Psoas muscle (tissue), 8 donors: ENCODE measurements around the gene CFAP46. TPM values are rescaled to one million over a fixed set of nuclear protein-coding genes. Genes with fewer than 3 reads are reported as not detected.

Source experiments
- ATAC-seq, 4 donors: fragments of 200-7000 bp; cut with Tn5 transposase; one replicate each; pipeline ENCODE4 v1.9.1; 2020; ENCODE audit warnings: moderate library complexity in 3 of 4, mild to moderate bottlenecking in 2 of 4
- DNase-seq, 2 donors: peaks; one replicate each; pipeline ENCODE4 v3.0.0-alpha.2; 2020
- H3K27ac ChIP-seq: fragments of 200-600 bp; one replicate; pipeline ENCODE4 v1.8.0; 2022
- H3K27me3 ChIP-seq, 3 donors: fragments of 200-600 bp in 1 of 3; one replicate each; pipeline versions ENCODE4 v1.6.1 to v1.8.0; 2013 to 2022; ENCODE audit warnings: low read length in 2 of 3, mild to moderate bottlenecking in 2 of 3, moderate library complexity in 1 of 3; ENCODE audit not compliant: insufficient read depth in 3 of 3
- H3K36me3 ChIP-seq, 2 donors: fragments of 200-600 bp in 1 of 2; one replicate each; pipeline versions ENCODE4 v1.6.1 to v1.8.0; 2013 to 2022; ENCODE audit warnings: low read depth in 1 of 2, mild to moderate bottlenecking in 1 of 2, moderate library complexity in 1 of 2; ENCODE audit not compliant: insufficient read depth in 1 of 2
- H3K4me1 ChIP-seq: fragments of 200-600 bp; one replicate; pipeline ENCODE4 v1.8.0; 2022
- H3K4me3 ChIP-seq: fragments of 200-600 bp; one replicate; pipeline ENCODE4 v1.8.0; 2022; ENCODE audit warnings: mild to moderate bottlenecking
- H3K9me3 ChIP-seq: fragments of 200-600 bp; one replicate; pipeline ENCODE4 v1.8.0; 2022
- CTCF ChIP-seq: fragments of 200-600 bp; IDR thresholded peaks from one replicate; pipeline ENCODE4 v1.8.0; 2022; ENCODE audit warnings: antibody characterized with exemption
- WGBS, 3 donors: extraction: QIAGEN DNeasy Blood & Tissue Kit; methylation state at CpG; one replicate each; pipeline versions ENCODE4 v1.1.6 to v1.1.7; 2013; 5-methylcytosine and 5-hydroxymethylcytosine counted together
- intact Hi-C, 2 donors: fragments of 100-400 bp; cut with DNase I; formaldehyde crosslinking; loops; one replicate each; pipeline versions ENCODE4 v1.11.0 to v1.14.2; 2022
- polyA plus RNA-seq, 3 donors: library from polyadenylated mRNA; stranded (reverse); fragments of 200-250 nt; gene quantifications; one replicate each; pipeline ENCODE4 v1.2.3, GENCODE V29; 2013
- total RNA-seq, 4 donors: library from RNA; stranded (reverse); fragmentation: NEBNext Ultra II Directional in 2 of 4; extraction: Animal tissue kit (Norgen Biotek cat#: 25700) in 2 of 4; gene quantifications; one replicate each; pipeline versions ENCODE4 v1.2.1 to v1.2.4, GENCODE V29; 2021 to 2023
- donor health status: healthy with polysubstance abuse.
- donor health status: DM: no; HTN: no; CAD: no; lungs with moderate emphysema.
- donor health status: Bipolar disorder and iron deficiency.
- donor health status: healthy.
- donor health status: DM: yes; HTN: yes; CAD: no.
- donor health status: DM: no; HTN: no; CAD: no.
- donor health status: DM: no; HTN: no; CAD: no.
- donor health status: DM: yes; HTN: yes; CAD: no.

Gene CFAP46
- total and polyA plus RNA-seq, 7 donors, result 3.9 to 25.4 (median 13.8) TPM

GRCh38 chr10:132910186-132910880 is 32.0 kb downstream of the CFAP46 start:
- WGBS, 3 donors, result 40 to 45% (median 41%) methylated on average over 28 of the region's 28 CpGs
- H3K4me3 ChIP-seq, result no peak overlapping the region
- no peaks in the 10 kb centered on the region for H3K9me3 ChIP-seq
- H3K27me3 ChIP-seq, result peaks cover 0 to 60% (median 8%) of the 10 kb centered on the region in 3 donors
- H3K4me1 ChIP-seq, result no peaks in the 10 kb centered on the region
- no peak overlapping the region for H3K27ac ChIP-seq
- TF ChIP-seq CTCF, result no peak
- DNase-seq (peak in 1 of 2 donors; percentile 28), ATAC-seq (no peak)
- intact Hi-C loops, result no loop called here
- H3K36me3 ChIP-seq, result no peaks in the 10 kb centered on the region

GRCh38 chr10:132909491-132910071 is 32.8 kb downstream of the CFAP46 start:
- no peak overlapping the region for H3K27ac ChIP-seq
- no peak for TF ChIP-seq CTCF
- H3K27me3 ChIP-seq, result peaks cover 0 to 58% (median 9%) of the 10 kb centered on the region in 3 donors
- no peak overlapping the region for H3K4me3 ChIP-seq
- H3K9me3 ChIP-seq, result no peaks in the 10 kb centered on the region
- H3K4me1 ChIP-seq, result no peaks in the 10 kb centered on the region
- ATAC-seq (no peak), DNase-seq (peak in 1 of 2 donors; percentile 39)
- intact Hi-C loops, result loop anchor here in 1 of 2 donors (10.0 kb wide), 1 partner anchor 65 kb away; no protein-coding TSS in a partner anchor
- WGBS, 3 donors, result 31 to 37% (median 37%) methylated on average over 15 to 21 of the region's 21 CpGs
- H3K36me3 ChIP-seq, result no peaks in the 10 kb centered on the region

GRCh38 chr10:132908621-132909295 is 33.6 kb downstream of the CFAP46 start:
- TF ChIP-seq CTCF, result no peak
- Histone ChIP-seq H3K27me3 (peaks cover 0 to 58% (median 11%) of the 10 kb centered on the region in 3 donors), H3K4me1 (no peaks in the 10 kb centered on the region), H3K36me3 (no peaks in the 10 kb centered on the region), H3K9me3 (no peaks in the 10 kb centered on the region), H3K27ac (no peak overlapping the region), H3K4me3 (no peak overlapping the region)
- intact Hi-C loops, result loop anchor here in 1 of 2 donors (10.0 kb wide), 1 partner anchor 64 kb away; no protein-coding TSS in a partner anchor
- ATAC-seq (no peak), DNase-seq (peak in 1 of 2 donors; percentile 33)
- 92 to 95% (median 92%) methylated on average over 33 of the region's 33 CpGs for WGBS, 3 donors

- no peak overlapping the region for H3K27ac ChIP-seq
- no peaks in the 10 kb centered on the region for H3K9me3 ChIP-seq
- no peak for ATAC-seq
- intact Hi-C loops, result loop anchor here in 1 of 2 donors (10.0 kb wide), 1 partner anchor 63 kb away; no protein-coding TSS in a partner anchor
- no peaks in the 10 kb centered on the region for H3K4me1 ChIP-seq
- peaks cover 0 to 52% (median 11%) of the 10 kb centered on the region in 3 donors for H3K27me3 ChIP-seq
- DNase-seq, result peak in 1 of 2 donors; percentile 25
- TF ChIP-seq CTCF, result no peak
- no peak overlapping the region for H3K4me3 ChIP-seq
- no peaks in the 10 kb centered on the region for H3K36me3 ChIP-seq
- WGBS, 3 donors, result 87 to 91% (median 89%) methylated on average over 37 to 41 of the region's 41 CpGs
These were observed 34.3 kb downstream of the CFAP46 start for GRCh38 chr10:132907821-132908620.
